HepG2 (cell line): ENCODE data around the gene AGBL3. TPM values are rescaled to one million over a fixed set of nuclear protein-coding genes. Genes with fewer than 3 reads are reported as not detected.

Experiments used
- AFF4 ChIP-seq: sonication (generic); formaldehyde crosslinking; IDR thresholded peaks from 2 replicates; pipeline ENCODE4 v1.4.0; 2020; ENCODE audit warnings: missing genetic modification reagents
- ARNT2 ChIP-seq: sonication (generic); formaldehyde crosslinking; IDR thresholded peaks from 2 replicates; pipeline ENCODE4 v1.8.0; 2022; ENCODE audit warnings: mild to moderate bottlenecking, low read depth, missing genetic modification reagents, moderate library complexity
- ETS1 ChIP-seq: sonication (generic); formaldehyde crosslinking; IDR thresholded peaks from 2 replicates; pipeline ENCODE4 v1.4.0; 2020; ENCODE audit warnings: missing genetic modification reagents
- GPBP1L1 ChIP-seq: sonication (generic); formaldehyde crosslinking; IDR thresholded peaks from 2 replicates; pipeline ENCODE4 v1.5.0; 2020; ENCODE audit warnings: mild to moderate bottlenecking, missing genetic modification reagents
- MBNL3 ChIP-seq: fragments of 250-450 bp; sonication (Bioruptor Pico); conservative IDR thresholded peaks from 2 replicates; pipeline ENCODE4 v1.8.0; 2022; ENCODE audit warnings: mild to moderate bottlenecking, inconsistent platforms
- MED8 ChIP-seq: sonication (generic); formaldehyde crosslinking; IDR thresholded peaks from 2 replicates; pipeline ENCODE4 v1.8.1; 2023; ENCODE audit warnings: mild to moderate bottlenecking, missing genetic modification reagents; ENCODE audit not compliant: insufficient replicate concordance
- MEF2D ChIP-seq: sonication (generic); formaldehyde crosslinking; IDR thresholded peaks from 2 replicates; pipeline ENCODE4 v1.5.1; 2020; ENCODE audit warnings: mild to moderate bottlenecking, missing genetic modification reagents
- MYNN ChIP-seq: sonication (generic); formaldehyde crosslinking; IDR thresholded peaks from 2 replicates; pipeline ENCODE4 v1.4.0; 2020; ENCODE audit warnings: mild to moderate bottlenecking, low read depth, missing genetic modification reagents
- NR2F6 ChIP-seq, 2 experiments: IDR thresholded peaks; 2 replicates each; pipeline ENCODE4 v1.6.1; 2016; ENCODE audit warnings: antibody characterized with exemption in 1 of 2, mild to moderate bottlenecking in 1 of 2
- STAG1 ChIP-seq: sonication (generic); formaldehyde crosslinking; IDR thresholded peaks from 2 replicates; pipeline ENCODE4 v1.4.0; 2020; ENCODE audit warnings: missing genetic modification reagents
- ZBTB10 ChIP-seq: sonication (generic); formaldehyde crosslinking; IDR thresholded peaks from 2 replicates; pipeline ENCODE4 v1.4.0; 2020; ENCODE audit warnings: missing genetic modification reagents, borderline replicate concordance
- ZBTB42 ChIP-seq: sonication (generic); formaldehyde crosslinking; IDR thresholded peaks from 2 replicates; pipeline ENCODE4 v1.5.0; 2020; ENCODE audit warnings: mild to moderate bottlenecking, missing genetic modification reagents
- ZFP36 ChIP-seq: fragments of 150-350 bp; IDR thresholded peaks from 2 replicates; pipeline ENCODE4 v1.6.1; 2018; ENCODE audit warnings: borderline replicate concordance, low read length, low read depth; ENCODE audit not compliant: partially characterized antibody
- ZNF264 ChIP-seq: sonication (generic); formaldehyde crosslinking; IDR thresholded peaks from 2 replicates; pipeline ENCODE4 v1.4.0; 2020; ENCODE audit warnings: missing genetic modification reagents
- ZNF335 ChIP-seq: sonication (generic); formaldehyde crosslinking; IDR thresholded peaks from 2 replicates; pipeline ENCODE4 v1.4.0; 2020; ENCODE audit warnings: missing genetic modification reagents
- ZNF350 ChIP-seq: sonication (generic); formaldehyde crosslinking; IDR thresholded peaks from 2 replicates; pipeline ENCODE4 v1.4.0; 2020; ENCODE audit warnings: mild to moderate bottlenecking, low read depth, missing genetic modification reagents, borderline replicate concordance
- ZNF441 ChIP-seq: sonication (generic); formaldehyde crosslinking; IDR thresholded peaks from 2 replicates; pipeline ENCODE4 v1.7.0; 2021; ENCODE audit warnings: missing genetic modification reagents, borderline replicate concordance
- ZNF468 ChIP-seq: sonication (generic); formaldehyde crosslinking; IDR thresholded peaks from 2 replicates; pipeline ENCODE4 v1.8.0; 2022; ENCODE audit warnings: mild to moderate bottlenecking, moderate library complexity, missing genetic modification reagents
- polyA plus RNA-seq, 8 experiments: library from polyadenylated mRNA; depleted of rRNA in 3 of 8; stranded (reverse) in 7 of 8; unstranded in 1 of 8; fragments of >200 nt; fragmentation: Illumina TruSeq in 4 of 8; extraction: Trizol in 4 of 8; gene quantifications; 2 replicates each; pipeline versions ENCODE4 v1.2.1 to v1.2.3, GENCODE V29; 2011 to 2016; ENCODE audit warnings: low read depth in 4 of 8, missing spikeins in 1 of 8, mixed read lengths in 1 of 8; ENCODE audit not compliant: insufficient read depth in 1 of 8
- total RNA-seq, 5 experiments: library from RNA; depleted of rRNA; stranded (reverse); fragments of >200 nt; fragmentation: Illumina TruSeq; extraction: Trizol; gene quantifications; 2 replicates each; pipeline ENCODE4 v1.2.3, GENCODE V29; 2016; ENCODE audit warnings: low read depth in 1 of 5

AGBL3 gene
- total and polyA plus RNA-seq, 2 of the 13 experiments (the other 11 are each of a cell fraction or from before 2014, with no cell fraction given): 2.2 to 7.2 TPM

- TF ChIP-seq ETS1: no peak
- TF ChIP-seq ZNF335 (CRISPR knock-in tag): no peak; the same call in 1 of the 2 replicates
- TF ChIP-seq MYNN (CRISPR knock-in tag): no peak
- TF ChIP-seq ZNF441: no peak
- TF ChIP-seq ZNF264 (CRISPR knock-in tag): no peak
- TF ChIP-seq ARNT2 (CRISPR knock-in tag): peak; percentile 64
- TF ChIP-seq MEF2D (CRISPR knock-in tag): peak; percentile 64; the same call in 1 of the 2 replicates
- no peak for TF ChIP-seq ZBTB10
- no peak for TF ChIP-seq MED8 (CRISPR knock-in tag)
- no peak for TF ChIP-seq ZNF468 (CRISPR knock-in tag)
- peak; percentile 42; the same call in 1 of the 2 replicates for TF ChIP-seq ZNF350 (CRISPR knock-in tag)
- TF ChIP-seq GPBP1L1 (CRISPR knock-in tag): no peak
- TF ChIP-seq ZFP36: no peak
- TF ChIP-seq STAG1: no peak
- TF ChIP-seq ZBTB42 (CRISPR knock-in tag): no peak
- TF ChIP-seq NR2F6 (IDR thresholded peaks at IDR 0.05): peak; percentile 100
- peak; percentile 99 for TF ChIP-seq NR2F6 (CRISPR knock-in tag; IDR thresholded peaks at IDR 0.05)
- no peak for TF ChIP-seq AFF4 (CRISPR knock-in tag)
- no peak for TF ChIP-seq MBNL3 (CRISPR knock-in tag)
These were observed 11.0 kb downstream of the AGBL3 start (continued) for GRCh38 chr7:134997214-134997885.
